ENCODE results near the gene C1QA.
A peak's percentile ranks its signal among the peaks of the same experiment; 100 is the strongest.

Gene C1QA

DNA sequence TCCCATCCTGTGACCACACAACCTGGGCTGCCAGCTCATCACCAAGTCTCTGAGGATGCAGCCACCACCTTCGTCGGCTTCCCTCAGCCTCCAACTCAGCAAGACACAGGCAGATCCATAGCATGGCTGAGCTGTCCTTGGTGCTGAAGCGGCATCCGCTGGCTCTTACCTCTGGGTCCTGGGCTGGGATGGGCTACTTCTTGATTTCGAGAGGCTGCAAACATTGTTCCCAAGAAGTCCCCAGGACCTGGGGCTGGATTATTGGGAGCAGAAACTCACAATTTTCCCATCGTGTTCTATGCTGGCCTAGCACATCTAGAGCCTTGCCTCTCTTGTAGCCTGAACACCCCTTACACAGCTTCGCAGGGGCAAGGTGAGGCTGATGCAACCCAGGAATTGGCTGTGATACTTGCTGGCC, 24.9 kb upstream of the C1QA start:
- ATAC-seq (ENCODE audit: low read depth), result peak; percentile 70
- TF ChIP-seq, protein P1, sequence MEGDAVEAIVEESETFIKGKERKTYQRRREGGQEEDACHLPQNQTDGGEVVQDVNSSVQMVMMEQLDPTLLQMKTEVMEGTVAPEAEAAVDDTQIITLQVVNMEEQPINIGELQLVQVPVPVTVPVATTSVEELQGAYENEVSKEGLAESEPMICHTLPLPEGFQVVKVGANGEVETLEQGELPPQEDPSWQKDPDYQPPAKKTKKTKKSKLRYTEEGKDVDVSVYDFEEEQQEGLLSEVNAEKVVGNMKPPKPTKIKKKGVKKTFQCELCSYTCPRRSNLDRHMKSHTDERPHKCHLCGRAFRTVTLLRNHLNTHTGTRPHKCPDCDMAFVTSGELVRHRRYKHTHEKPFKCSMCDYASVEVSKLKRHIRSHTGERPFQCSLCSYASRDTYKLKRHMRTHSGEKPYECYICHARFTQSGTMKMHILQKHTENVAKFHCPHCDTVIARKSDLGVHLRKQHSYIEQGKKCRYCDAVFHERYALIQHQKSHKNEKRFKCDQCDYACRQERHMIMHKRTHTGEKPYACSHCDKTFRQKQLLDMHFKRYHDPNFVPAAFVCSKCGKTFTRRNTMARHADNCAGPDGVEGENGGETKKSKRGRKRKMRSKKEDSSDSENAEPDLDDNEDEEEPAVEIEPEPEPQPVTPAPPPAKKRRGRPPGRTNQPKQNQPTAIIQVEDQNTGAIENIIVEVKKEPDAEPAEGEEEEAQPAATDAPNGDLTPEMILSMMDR (IDR thresholded peaks at IDR 0.05; ENCODE audit: poor library complexity, severe bottlenecking), result no peak
- Histone ChIP-seq H3K4me3 (ENCODE audit: severe bottlenecking) (no peak overlapping the region), H3K9me3 (ENCODE audit: severe bottlenecking) (no peaks in the 10 kb centered on the region), H3K27me3 (ENCODE audit: insufficient read depth, poor library complexity, severe bottlenecking) (peaks cover 37% of the 10 kb centered on the region), H3K4me1 (ENCODE audit: insufficient read depth, poor library complexity, severe bottlenecking) (no peaks in the 10 kb centered on the region), H3K27ac (ENCODE audit: poor library complexity, severe bottlenecking) (no peak overlapping the region), H3K36me3 (ENCODE audit: low read depth) (no peaks in the 10 kb centered on the region)
- no peak for DNase-seq (ENCODE audit: low spot score)

DNA sequence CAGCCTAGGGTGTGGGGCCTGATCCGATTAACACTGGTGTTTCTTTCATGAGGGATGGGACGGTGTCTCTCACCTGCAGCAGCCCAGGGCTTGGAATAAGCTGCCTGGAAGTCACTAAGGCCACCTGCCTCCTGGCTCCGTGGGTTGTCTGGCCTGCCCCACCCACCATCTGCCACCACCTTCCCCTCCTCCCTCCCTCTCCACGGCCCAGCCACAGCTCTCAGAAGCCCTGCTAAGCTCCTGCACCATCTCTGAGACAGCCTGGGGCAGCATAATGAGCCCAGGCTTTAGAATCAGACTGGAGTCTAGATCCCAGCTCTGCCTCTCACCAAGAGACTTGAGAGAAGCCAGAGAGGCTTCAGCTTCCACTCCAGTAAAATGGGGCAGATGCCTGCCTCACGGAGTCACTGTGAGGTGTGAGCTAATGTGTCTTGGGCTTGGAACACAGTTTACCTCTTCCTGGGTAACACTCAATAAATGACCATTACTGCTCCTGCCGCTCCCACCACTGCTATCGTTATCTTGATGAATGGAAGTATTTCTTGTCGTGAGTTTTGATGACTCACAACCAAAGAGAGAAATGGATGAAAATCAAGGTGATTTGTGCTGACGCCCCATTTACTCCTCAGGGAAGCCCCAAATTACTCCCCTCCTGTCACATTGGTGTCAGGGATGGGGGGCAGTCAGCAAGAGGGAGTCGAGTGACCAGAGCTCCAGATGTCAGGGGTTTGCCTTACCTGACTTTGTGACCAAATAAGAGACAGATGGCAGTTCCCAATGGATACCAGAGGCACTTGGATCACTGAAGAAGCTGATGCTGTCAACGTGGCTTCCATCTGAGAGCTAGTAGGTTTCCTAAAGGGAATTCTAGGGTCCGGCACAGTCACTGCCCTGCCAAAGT, 23.5 kb upstream of the C1QA start:
- Histone ChIP-seq H3K4me1 (ENCODE audit: insufficient read depth, poor library complexity, severe bottlenecking) (no peaks in the 10 kb centered on the region), H3K4me3 (ENCODE audit: severe bottlenecking) (no peak overlapping the region), H3K27me3 (ENCODE audit: insufficient read depth, poor library complexity, severe bottlenecking) (peaks cover 40% of the 10 kb centered on the region), H3K9me3 (ENCODE audit: severe bottlenecking) (no peaks in the 10 kb centered on the region), H3K27ac (ENCODE audit: poor library complexity, severe bottlenecking) (no peak overlapping the region), H3K36me3 (ENCODE audit: low read depth) (no peaks in the 10 kb centered on the region)
- ATAC-seq (ENCODE audit: low read depth), result no peak
- no peak for DNase-seq (ENCODE audit: low spot score)
- TF ChIP-seq, protein P1 (IDR thresholded peaks at IDR 0.05; ENCODE audit: poor library complexity, severe bottlenecking), result no peak

DNA sequence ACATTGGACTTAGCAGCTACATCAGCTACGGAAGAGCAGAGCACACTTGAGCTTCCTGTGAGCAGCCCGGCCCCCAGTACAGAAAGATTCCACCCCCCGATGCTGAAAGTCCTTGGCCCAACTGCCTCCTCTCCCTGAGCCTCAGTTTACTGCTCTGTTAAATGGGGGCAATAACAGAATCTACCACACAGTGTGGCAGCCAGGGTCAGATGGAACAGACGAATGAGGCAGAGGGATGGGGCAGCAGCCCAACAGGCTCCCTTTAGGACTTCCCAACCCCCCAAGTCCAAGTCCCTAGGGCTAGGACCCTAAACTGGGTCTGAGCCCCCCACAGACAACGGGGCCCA, 22.9 kb upstream of the C1QA start:
- TF ChIP-seq, protein P1 (IDR thresholded peaks at IDR 0.05; ENCODE audit: poor library complexity, severe bottlenecking), result no peak
- peaks cover 42% of the 10 kb centered on the region for H3K27me3 ChIP-seq (ENCODE audit: insufficient read depth, poor library complexity, severe bottlenecking)
- DNase-seq (ENCODE audit: low spot score), result no peak

DNA sequence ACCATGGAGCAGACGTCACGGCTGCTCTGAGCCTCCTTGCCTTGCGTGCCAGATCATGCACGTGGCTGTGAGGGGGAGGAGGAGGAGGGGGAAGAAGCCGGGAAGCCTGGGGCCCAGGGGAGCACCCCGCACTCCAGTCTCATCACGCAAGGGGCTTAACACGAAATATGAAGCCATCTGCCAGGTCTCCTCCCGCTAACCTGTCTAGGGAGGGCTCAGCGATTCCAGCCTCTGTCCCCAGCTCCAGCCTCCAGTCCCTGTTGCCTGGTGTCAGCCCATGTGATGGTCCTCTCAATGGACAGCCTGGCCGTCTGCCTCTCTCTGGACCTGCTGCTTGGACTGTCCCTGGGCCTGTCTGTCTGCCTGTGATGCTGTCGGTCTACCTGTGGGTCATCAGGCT, 22.5 kb upstream of the C1QA start:
- Histone ChIP-seq H3K4me3 (ENCODE audit: severe bottlenecking) (no peak overlapping the region), H3K27ac (ENCODE audit: poor library complexity, severe bottlenecking) (no peak overlapping the region), H3K4me1 (ENCODE audit: insufficient read depth, poor library complexity, severe bottlenecking) (no peaks in the 10 kb centered on the region), H3K36me3 (ENCODE audit: low read depth) (no peaks in the 10 kb centered on the region), H3K9me3 (ENCODE audit: severe bottlenecking) (no peaks in the 10 kb centered on the region), H3K27me3 (ENCODE audit: insufficient read depth, poor library complexity, severe bottlenecking) (peaks cover 46% of the 10 kb centered on the region)
- no peak for ATAC-seq (ENCODE audit: low read depth)
- no peak for DNase-seq (ENCODE audit: low spot score)
- TF ChIP-seq, protein P1 (IDR thresholded peaks at IDR 0.05; ENCODE audit: poor library complexity, severe bottlenecking), result no peak

More for the DNA sequence above, 22.9 kb upstream of the C1QA start:
- no peaks in the 10 kb centered on the region for H3K36me3 ChIP-seq (ENCODE audit: low read depth)
- no peaks in the 10 kb centered on the region for H3K4me1 ChIP-seq (ENCODE audit: insufficient read depth, poor library complexity, severe bottlenecking)
- no peak overlapping the region for H3K27ac ChIP-seq (ENCODE audit: poor library complexity, severe bottlenecking)
- H3K9me3 ChIP-seq (ENCODE audit: severe bottlenecking), result no peaks in the 10 kb centered on the region
- no peak overlapping the region for H3K4me3 ChIP-seq (ENCODE audit: severe bottlenecking)
- ATAC-seq (ENCODE audit: low read depth), result no peak

DNA sequence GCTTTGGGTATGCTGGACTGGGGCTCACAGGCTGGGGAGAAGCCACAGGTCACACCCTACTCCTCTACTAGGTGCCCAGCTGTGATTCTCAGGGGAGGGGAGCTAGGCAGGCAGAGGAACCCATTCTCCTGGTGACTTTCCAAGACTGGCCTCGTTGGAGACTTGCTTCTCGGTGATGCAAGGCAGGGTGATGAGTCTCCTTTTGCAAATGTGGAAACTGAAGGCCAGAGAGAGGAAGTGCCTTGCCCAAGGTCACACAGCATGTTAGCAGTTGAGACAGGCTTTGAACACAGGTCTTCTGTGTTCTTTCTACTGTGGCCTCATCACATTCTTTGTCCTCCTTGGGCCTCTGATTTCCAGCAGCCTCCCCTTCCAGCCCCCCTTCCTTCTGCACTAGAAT, 20.5 kb upstream of the C1QA start:
- TF ChIP-seq, protein P1 (IDR thresholded peaks at IDR 0.05; ENCODE audit: poor library complexity, severe bottlenecking), result no peak
- peaks cover 63% of the 10 kb centered on the region for H3K27me3 ChIP-seq (ENCODE audit: insufficient read depth, poor library complexity, severe bottlenecking)
- no peak for ATAC-seq (ENCODE audit: low read depth)

More for the DNA sequence above, 20.5 kb upstream of the C1QA start:
- Histone ChIP-seq H3K4me1 (ENCODE audit: insufficient read depth, poor library complexity, severe bottlenecking) (no peaks in the 10 kb centered on the region), H3K27ac (ENCODE audit: poor library complexity, severe bottlenecking) (no peak overlapping the region), H3K9me3 (ENCODE audit: severe bottlenecking) (no peaks in the 10 kb centered on the region), H3K36me3 (ENCODE audit: low read depth) (no peaks in the 10 kb centered on the region), H3K4me3 (ENCODE audit: severe bottlenecking) (no peak overlapping the region)
- DNase-seq (ENCODE audit: low spot score), result no peak

Data from RWPE2 (cell line).